IPS-18c (cell line): ENCODE measurements around the gene CCM2L.

Source experiments
- H3K4me3 ChIP-seq: 2 replicates; pipeline ENCODE4 v1.7.0; 2013; ENCODE audit warnings: low read depth, mild to moderate bottlenecking, low read length, moderate library complexity; ENCODE audit not compliant: insufficient read depth
- H3K9me3 ChIP-seq: one replicate; pipeline ENCODE4 v1.6.1; 2013; ENCODE audit warnings: mild to moderate bottlenecking, low read length, moderate library complexity; ENCODE audit not compliant: control insufficient read depth, insufficient read depth

CCM2L gene

DNA sequence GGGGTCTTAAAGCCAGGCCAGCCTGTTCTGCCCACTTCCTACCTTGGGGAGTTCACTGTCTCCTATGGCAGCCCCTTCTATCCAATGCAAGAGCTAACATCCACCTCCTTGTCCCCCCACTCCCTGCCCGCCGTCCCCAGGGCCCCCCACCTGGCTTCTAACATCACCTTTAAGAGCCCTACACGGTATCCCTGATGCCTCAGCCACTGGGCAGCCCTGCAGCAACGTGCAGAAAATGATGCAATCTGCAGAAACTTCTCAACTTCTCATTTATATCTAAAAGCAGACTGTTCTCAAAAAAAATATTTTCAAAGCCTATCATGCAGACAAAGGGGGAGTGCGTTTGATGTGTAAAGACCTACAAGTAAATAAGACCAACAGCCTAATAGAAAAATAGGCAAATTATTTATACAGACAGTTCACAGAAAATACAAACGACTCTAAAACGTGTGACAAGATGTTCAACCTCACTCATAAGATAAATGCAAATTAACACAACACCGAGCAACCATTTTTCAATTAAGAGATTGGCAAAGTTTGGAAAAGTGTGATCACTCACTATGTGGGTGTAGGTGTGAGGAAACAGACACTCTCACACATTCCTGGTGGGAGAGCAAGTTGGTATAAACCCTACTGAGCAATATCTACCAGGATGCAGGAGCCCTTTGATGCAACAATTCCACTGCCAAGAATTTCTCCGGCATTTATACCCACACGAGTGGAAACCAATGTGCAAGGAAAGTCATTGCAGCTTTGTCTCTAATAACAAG is 26.7 kb downstream of the CCM2L start:
- Histone ChIP-seq H3K9me3 (no peaks in the 10 kb centered on the region), H3K4me3 (no peak overlapping the region)

DNA sequence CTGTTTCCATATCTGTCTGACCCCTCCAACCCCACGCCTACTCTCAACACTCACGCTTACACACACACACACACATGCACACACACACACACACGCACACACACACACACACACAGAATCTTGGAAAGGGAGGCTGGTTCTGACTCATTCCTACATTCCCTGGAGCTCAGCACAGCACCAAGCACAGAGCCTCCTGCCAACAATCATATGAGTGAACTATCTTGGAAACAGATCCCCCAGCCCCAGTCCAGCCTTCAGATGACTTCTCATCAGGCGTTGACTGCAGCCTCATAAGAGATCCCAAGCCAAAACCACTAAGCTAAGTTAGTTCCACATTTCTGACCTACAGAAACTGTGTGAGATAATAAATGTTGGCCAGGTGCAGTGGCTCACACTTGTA is 27.7 kb downstream of the CCM2L start:
- Histone ChIP-seq H3K4me3 (no peak overlapping the region), H3K9me3 (no peaks in the 10 kb centered on the region)

DNA sequence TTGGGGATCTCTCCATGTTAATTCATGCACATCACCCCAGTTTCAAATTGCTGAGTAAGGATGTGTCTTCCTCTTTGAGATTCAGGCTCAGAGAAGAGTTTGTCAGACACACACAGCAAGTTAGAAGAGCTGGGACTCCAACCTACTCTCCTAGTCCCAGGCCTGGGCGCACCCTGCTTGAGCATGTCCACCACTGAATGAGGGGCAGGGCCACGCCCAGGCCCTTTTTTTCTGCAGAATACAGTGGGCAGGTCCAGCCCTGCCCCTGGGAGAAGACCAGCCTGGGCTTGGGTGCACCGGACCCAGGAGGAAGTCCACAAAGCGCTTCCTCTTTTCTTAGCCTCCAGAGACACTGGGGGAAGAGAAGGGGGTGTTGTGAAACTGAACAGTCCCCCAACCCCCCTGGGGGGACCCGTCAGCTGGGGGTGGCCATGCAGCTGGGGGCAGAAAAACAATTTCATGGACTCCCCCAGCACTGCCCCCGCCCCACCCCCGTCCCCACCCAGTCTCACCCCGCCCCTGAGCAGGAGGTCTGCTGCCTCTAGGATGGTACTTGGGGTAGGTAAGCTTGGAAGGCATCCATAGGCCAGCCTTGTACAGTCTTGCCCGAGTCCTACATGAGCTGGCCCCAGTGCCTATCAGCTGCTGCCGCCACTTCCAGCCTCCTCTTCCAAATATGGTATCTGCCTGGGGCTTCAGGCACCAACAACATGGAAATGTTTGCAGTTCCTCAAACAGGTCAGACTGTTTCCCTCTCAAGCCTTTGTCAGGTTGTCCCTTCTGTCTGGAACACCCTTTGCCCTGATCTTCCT is 30.1 kb downstream of the CCM2L start:
- H3K4me3 ChIP-seq: no peak overlapping the region
- H3K9me3 ChIP-seq: no peaks in the 10 kb centered on the region

DNA sequence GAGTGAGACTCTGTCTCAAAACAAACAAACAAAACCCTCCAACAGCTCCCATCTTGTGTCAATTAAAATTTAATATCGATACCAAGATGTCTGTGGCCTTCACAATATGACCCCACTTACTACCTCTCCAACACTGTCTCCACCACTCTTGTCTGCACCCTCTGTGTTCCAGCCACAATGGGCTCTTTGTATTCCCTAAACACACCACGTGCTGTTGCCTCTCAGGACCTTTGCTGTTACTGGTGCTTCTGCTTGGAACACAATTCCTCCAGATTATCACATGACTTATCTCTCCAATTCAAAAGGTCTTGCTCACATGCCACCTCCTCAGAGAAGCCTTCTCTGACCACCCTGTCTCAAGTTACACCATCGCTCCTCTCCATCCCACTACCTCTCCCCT is 35.8 kb downstream of the CCM2L start:
- Histone ChIP-seq H3K9me3 (no peaks in the 10 kb centered on the region), H3K4me3 (no peak overlapping the region)

DNA sequence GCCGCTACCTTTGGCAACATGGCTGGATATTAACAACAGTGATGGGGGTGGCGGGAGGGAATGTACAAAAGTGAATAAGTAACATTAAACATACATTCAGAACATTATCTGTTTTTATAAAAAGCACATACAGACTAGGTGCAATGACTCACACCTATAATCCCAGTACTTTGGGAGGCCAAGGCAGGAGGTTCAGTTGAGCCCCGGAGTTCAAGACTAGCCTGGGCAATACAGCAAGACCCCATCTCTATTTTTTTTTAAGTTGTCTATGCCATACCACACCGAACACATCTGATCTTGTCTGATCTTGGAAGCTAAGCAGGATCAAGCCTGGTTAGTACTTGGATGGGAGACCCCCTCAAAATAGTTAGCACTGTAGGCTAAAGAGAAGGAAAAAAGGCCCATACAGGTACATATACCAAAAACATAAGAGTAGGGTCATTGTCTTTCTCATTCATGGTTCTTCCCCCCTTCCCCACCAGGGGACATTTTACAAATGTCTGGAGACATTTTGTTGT is 40.1 kb downstream of the CCM2L start:
- no peak overlapping the region for H3K4me3 ChIP-seq
- H3K9me3 ChIP-seq: no peaks in the 10 kb centered on the region

DNA sequence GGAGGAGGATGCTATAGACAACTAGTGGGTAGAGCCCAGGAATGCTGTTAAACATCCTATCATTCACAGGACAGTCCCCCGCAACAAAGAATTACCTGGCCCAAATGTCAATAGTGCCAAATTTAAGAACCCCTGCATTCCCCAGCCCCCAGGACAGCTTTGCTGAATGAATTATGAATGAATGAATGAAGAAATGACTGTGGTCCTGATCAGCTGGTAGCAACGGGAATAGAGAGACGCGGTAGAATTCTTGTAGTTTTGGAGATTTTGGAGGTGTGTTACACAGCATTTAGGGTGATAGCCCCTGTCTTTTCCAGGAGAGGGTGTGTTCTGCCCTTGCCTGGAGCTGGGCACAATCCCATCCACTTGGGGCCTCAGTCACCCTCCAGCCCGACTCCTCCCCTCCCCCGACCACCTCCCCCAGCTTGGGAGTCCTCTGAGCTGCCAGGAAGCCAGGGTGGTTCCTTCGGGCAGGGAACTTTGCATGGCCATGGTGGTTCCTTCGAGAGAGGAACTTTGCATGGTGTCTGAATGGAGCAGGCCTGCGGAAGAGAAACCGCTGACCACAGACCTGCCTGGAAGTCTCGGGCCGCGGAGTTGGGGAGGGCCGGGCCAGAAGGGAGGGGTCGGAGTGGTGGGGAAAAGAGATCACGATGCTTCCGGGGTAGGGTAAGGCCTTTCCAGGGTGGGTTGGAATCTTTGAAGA is 40.8 kb downstream of the CCM2L start:
- Histone ChIP-seq H3K9me3 (no peaks in the 10 kb centered on the region), H3K4me3 (peak overlapping the region; percentile 78; the same call in 1 of the 2 replicates)

DNA sequence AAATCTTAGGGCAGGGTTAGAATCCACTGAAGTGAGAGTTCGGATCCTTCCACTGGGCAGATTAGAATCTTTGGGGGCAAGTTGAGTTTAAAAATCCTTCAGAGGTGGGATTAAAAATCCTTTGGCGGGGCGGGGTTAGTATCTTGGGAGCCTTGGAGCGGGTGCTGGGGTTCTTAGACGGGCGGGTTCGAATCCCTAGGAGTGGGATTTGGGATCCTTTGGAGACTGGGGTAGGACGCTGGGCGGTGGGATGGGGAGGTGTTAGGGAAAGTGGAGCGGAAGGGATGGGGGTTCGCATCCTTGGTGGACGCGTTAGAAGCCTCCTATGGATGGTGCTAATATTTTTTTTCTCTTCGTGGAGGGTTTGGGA is 41.5 kb downstream of the CCM2L start:
- Histone ChIP-seq H3K9me3 (no peaks in the 10 kb centered on the region), H3K4me3 (peak overlapping the region; percentile 78)

DNA sequence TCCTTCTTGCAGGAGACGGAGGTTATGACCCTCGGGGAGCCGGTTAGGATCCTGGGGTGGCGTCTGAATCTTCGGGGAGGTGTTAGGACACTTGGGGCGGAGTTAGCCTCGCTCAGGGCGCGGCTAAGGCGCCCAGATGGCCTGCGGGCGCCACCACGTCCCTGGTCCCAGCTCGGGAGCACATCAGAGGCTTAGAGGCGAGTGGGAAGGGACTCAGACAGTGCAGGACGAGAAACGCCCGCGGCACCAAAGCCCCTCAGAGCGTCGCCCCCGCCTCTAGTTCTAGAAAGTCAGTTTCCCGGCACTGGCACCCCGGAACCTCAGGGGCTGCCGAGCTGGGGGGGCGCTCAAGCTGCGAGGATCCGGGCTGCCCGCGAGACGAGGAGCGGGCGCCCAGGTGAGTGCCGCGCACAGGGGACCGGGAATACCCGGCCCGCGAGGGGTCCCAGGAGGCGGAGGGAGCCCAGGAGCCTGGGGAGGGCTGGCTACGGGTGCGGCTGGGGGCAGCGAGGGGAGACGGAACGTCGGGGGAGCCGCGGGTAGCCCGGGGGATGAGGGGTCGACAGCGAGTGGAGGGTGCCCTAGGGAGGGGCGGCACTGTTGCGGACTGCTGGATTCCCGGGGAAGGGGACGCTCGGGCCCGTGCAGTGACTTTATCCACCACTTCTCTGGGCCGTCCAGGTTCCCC is 42.0 kb downstream of the CCM2L start, which contains the start of gene HCK:
Gene HCK (plus strand): TSS at position 153 of the 688 bp plus-strand sequence.
- peak within 1 kb of the TSS; percentile 78 for H3K4me3 ChIP-seq
- no peaks in the 10 kb centered on the region for H3K9me3 ChIP-seq

DNA sequence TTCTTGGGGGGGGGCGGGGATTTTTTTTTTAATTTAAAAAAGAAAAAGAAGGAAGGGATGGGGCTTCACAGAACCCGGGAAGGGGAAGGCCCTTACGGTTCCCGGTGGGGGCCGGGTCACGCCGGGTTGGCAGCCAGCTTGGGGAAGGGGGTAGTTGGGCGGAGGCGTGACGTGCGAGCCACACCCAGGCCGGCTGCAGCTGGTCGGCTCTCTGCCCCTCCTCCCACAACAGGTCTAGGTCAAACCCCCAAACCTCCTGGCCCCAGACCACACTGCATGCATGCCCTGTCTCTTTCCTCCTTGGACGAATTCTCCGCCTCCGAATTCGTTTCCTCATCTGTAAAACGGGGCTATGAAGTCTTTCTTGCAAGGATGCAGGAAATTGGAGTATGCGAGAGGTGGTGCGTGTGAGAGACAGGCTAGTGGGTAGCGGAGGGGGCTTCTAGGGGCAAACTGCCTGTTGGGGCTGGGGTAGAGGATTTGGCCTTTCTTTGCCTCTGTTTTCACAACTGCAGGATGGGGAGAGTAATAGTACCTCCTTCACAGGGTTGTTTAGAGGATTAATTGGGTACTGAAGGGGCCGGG is 42.6 kb downstream of the CCM2L start:
- Histone ChIP-seq H3K9me3 (no peaks in the 10 kb centered on the region), H3K4me3 (peak overlapping the region; percentile 78)

DNA sequence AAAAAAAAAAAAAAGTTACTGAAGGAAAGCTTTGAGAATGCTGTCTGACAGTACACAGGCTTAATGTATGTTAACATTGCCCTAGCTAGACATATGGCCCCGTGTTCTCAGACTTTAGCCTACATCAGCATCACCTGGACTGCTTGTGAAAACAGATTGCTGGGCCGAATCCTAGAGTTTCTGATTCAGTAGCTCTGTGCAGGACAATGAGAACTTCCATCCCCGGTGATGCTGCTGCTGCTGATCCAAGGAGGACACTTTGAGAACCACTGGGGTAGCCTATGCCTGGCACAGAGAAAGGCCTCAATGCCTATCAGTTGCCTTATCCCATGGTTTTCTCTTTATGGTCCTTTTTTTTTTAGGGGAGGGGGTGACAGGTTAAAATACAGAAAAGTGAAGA is 43.4 kb downstream of the CCM2L start:
- no peaks in the 10 kb centered on the region for H3K9me3 ChIP-seq
- H3K4me3 ChIP-seq: no peak overlapping the region

DNA sequence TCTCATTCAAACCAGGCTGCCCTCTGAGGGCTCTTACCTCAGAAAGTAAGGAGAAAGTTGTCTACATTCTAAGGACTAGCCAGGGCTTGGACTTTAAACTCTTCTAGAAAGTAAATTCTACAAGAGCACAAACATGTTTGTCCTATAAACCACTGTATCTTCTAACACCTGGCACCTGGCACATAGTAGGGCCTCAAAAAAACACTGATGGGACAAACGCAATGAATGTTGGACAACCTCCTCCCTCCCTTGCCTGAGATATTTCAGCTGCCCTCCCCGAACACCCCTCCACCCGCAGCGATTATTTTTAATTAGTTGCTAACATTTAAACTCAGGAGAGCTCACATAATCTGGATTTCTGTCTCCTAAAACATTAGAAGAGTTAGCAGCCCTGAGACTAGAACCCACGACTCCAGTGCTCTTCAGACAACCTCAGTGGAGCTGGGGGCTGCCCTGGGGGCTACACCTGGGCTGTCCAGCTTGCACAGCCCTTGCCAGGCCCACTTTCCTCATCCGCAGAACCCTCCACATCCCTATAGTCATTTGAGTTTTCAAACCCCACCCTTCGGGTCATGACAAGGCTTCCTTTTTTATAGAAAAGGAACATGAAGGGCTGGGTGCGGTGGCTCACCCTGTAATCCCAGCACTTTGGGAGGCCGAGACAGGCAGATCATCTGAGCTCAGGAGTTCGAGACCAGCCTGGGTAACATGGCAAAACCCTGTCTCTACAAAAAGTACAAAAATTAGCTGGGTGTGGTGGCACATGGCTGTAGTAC is 46.7 kb downstream of the CCM2L start:
- Histone ChIP-seq H3K4me3 (no peak overlapping the region), H3K9me3 (no peaks in the 10 kb centered on the region)

DNA sequence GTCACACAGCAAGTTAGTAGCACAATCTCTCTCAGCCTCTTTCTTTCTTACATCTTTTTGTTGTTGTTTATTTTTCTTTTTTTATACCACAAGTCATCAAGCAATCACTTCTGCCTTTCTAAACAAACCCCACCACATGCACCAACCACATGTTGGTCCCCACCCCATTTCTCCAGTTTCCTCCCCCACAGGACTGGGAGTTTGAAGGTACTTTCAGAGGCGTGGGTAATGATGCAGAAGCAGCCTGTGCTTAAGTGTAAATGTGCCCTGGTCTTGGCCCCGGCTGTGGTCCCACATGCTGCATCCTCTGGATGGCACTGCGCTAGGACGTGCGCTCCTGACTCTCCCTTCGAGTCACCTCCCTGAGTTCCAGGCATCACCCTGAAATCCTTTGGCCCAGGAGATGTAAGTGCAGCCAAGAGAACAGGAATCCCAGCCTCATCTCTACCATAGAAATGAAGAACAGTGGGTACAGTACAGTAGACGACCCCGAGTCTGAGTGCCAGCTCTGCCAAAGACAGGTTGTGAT is 47.5 kb downstream of the CCM2L start:
- H3K9me3 ChIP-seq: no peaks in the 10 kb centered on the region
- H3K4me3 ChIP-seq: no peak overlapping the region

DNA sequence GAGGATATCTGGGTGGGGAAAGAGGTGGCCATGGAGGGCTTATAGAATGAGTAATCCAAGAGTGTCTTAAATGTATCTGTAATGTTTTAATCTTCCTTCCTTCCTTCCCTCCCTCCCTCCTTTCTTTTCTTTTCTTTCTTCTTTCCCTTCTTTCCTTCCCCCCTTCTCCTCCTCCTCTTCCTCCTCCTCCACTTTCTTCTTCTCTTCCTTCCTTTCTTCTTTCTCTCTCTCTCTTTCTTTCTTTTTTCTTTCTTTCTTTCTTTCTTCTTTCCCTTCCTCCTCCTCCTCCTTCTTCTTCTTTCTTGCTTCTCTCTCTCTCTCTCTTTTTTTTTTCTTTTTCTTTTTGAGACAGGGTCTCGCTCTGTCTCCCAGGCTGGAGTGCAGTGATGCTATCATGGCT is 49.0 kb downstream of the CCM2L start:
- Histone ChIP-seq H3K9me3 (no peaks in the 10 kb centered on the region), H3K4me3 (no peak overlapping the region)

DNA sequence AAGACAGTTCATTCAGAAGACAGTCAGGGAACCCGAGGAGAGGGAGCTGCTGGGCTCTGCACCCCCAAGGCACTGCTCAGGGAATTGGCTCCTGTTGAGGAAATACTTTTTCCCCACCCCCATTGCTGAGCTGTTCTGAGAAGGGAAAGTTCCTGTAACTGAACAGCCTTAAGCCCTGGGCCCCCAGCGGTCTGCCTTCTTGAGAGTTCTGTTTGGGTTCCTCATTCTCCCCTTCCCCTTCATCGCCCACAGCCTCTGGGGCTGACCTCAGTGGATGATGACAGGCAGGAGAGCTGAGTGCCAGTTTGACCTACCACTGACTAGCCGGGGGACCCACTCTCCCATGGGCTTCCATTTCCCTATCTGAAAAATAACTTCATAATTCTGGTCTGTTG is 52.5 kb downstream of the CCM2L start:
- H3K9me3 ChIP-seq: no peaks in the 10 kb centered on the region
- H3K4me3 ChIP-seq: no peak overlapping the region

DNA sequence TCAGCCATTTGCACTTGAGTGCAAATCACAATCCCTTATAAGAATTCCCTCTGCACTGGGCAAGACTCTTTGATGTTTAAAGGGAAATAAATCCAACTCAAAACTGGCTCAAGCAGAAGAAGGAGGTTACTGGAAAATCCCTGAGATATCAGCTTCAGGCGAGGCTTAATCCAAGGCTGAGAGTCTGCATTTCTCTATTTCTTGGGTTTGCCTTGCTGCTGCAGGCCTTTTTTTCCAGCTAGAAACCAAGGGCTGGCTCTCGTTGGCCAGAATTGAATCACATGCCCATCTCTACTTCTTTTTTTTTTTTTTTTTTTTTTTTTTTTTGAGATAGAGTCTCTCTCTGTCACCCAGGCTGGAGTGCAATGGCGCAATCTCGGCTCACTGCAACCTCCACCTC is 53.5 kb downstream of the CCM2L start:
- no peak overlapping the region for H3K4me3 ChIP-seq
- no peaks in the 10 kb centered on the region for H3K9me3 ChIP-seq

DNA sequence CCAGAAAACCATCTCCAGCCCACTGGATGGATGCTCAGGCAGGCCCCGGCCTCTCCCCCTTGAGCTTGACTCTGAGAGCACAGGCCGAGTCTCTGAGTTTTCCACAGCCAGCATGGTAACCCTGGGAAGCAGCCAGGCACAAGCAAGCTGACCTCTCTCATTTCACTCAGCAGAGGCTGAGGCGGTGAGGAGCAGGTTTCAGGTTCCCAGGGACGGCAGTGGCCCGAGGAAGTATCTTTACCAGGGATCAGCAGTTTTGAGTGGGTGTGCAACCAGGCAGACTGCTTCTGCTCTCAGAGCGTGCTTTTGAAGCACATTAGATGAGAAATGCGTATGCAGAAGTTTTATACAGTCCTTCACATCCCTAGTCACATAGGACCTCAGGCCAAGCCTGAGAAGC is 54.4 kb downstream of the CCM2L start:
- Histone ChIP-seq H3K9me3 (no peaks in the 10 kb centered on the region), H3K4me3 (no peak overlapping the region)
